Fibroblast of upper back skin (primary cell): ENCODE measurements around the gene PSG2.
A peak's percentile ranks its signal among the peaks of the same experiment; 100 is the strongest.
"Not testable (repeated sequence)": the region's sequence is repeated elsewhere in the genome, so short reads cannot be mapped to it uniquely, and the experiment has no call there.

Source experiments
- DNase-seq: peaks from one replicate; pipeline ENCODE4 v3.0.0-alpha.2; 2013

Gene PSG2

GRCh38 chr19:43062418-43062817 is 20.1 kb downstream of the PSG2 start:
- DNase-seq = not testable (repeated sequence)

- DNase-seq = peak; percentile 3
These were observed 21.2 kb downstream of the PSG2 start for GRCh38 chr19:43061326-43061725.

- DNase-seq = not testable (repeated sequence)
These were observed 22.2 kb downstream of the PSG2 start for GRCh38 chr19:43060254-43060653.

GRCh38 chr19:43059482-43059881 is 23.0 kb downstream of the PSG2 start:
- DNase-seq = not testable (repeated sequence)

GRCh38 chr19:43058440-43058839 is 24.1 kb downstream of the PSG2 start:
- DNase-seq = not testable (repeated sequence)

GRCh38 chr19:43047966-43048365 is 34.5 kb downstream of the PSG2 start:
- not testable (repeated sequence) for DNase-seq

- DNase-seq = not testable (repeated sequence)
These were observed 35.9 kb downstream of the PSG2 start for GRCh38 chr19:43046578-43046977.

- DNase-seq = not testable (repeated sequence)
These were observed 38.9 kb downstream of the PSG2 start for GRCh38 chr19:43043492-43044180.

- peak; percentile 35 for DNase-seq
These were observed 50.9 kb downstream of the PSG2 start for GRCh38 chr19:43031645-43032044.

GRCh38 chr19:43028866-43029265 is 53.6 kb downstream of the PSG2 start:
- no peak for DNase-seq

- not testable (repeated sequence) for DNase-seq
These were observed 54.5 kb downstream of the PSG2 start for GRCh38 chr19:43027985-43028384.

GRCh38 chr19:43027061-43027460 is 55.4 kb downstream of the PSG2 start:
- DNase-seq = not testable (repeated sequence)

GRCh38 chr19:43026369-43026768 is 56.1 kb downstream of the PSG2 start, which contains the start of gene PSG11:
Gene PSG11 (minus strand): TSS chr19:43026469. CDS start chr19:43026372, 97 bp downstream.
- DNase-seq = not testable (repeated sequence)

- DNase-seq = peak; percentile 85
These were observed 60.4 kb downstream of the PSG2 start for GRCh38 chr19:43022098-43022497.

GRCh38 chr19:43021629-43022028 is 60.9 kb downstream of the PSG2 start:
- DNase-seq = peak; percentile 69

- peak; percentile 9 for DNase-seq
These were observed 62.9 kb downstream of the PSG2 start for GRCh38 chr19:43019588-43019987.
